Thoracic aorta (tissue), 2 donors: ENCODE data around the gene OTOR. TPM values are rescaled to one million over a fixed set of nuclear protein-coding genes. Genes with fewer than 3 reads are reported as not detected.

ENCODE experiments used
- ATAC-seq: fragments of 150-250 bp; one replicate; pipeline ENCODE4 v1.8.0; 2017; ENCODE audit warnings: low read depth; ENCODE audit not compliant: insufficient number of reproducible peaks, low FRiP score
- DNase-seq: peaks from one replicate; pipeline ENCODE4 v3.0.0-alpha.2; 2020; ENCODE audit warnings: low spot score
- H3K27ac ChIP-seq, 2 donors: fragments of 200-600 bp; sonication (generic); 1 replicate in 1 of 2; 2 replicates in 1 of 2; pipeline ENCODE4 v1.5.1; 2016; ENCODE audit warnings: mild to moderate bottlenecking in 2 of 2, moderate library complexity in 2 of 2
- H3K27me3 ChIP-seq: fragments of 200-600 bp; sonication (generic); replicated peaks from 2 replicates; pipeline ENCODE4 v1.6.0; 2016; ENCODE audit warnings: mild to moderate bottlenecking; ENCODE audit not compliant: insufficient read depth
- H3K36me3 ChIP-seq: fragments of 200-600 bp; sonication (generic); one replicate; pipeline ENCODE4 v1.5.1; 2016
- H3K4me1 ChIP-seq, 2 donors: fragments of 200-600 bp; sonication (generic); 1 replicate in 1 of 2; 2 replicates in 1 of 2; pipeline versions ENCODE4 v1.5.1 to v1.6.0; 2016; ENCODE audit warnings: low read depth in 2 of 2, mild to moderate bottlenecking in 1 of 2; ENCODE audit not compliant: control insufficient read depth in 1 of 2
- H3K4me3 ChIP-seq: fragments of 200-600 bp; sonication (generic); 2 replicates; pipeline ENCODE4 v1.5.1; 2016; ENCODE audit warnings: mild to moderate bottlenecking
- H3K9me3 ChIP-seq: fragments of 200-600 bp; sonication (generic); 2 replicates; pipeline ENCODE4 v1.5.1; 2016
- total RNA-seq, 2 donors: library from RNA; depleted of rRNA; stranded (reverse); fragments of >200 nt; gene quantifications; one replicate each; pipeline versions ENCODE4 v1.1.0 to v1.2.3, GENCODE V29; 2016
- TF ChIP-seq, protein P1 (sequence below): fragments of 200-600 bp; sonication (generic); IDR thresholded peaks from one replicate; pipeline ENCODE4 v1.5.1; 2019; ENCODE audit warnings: antibody characterized with exemption

OTOR gene, protein sequence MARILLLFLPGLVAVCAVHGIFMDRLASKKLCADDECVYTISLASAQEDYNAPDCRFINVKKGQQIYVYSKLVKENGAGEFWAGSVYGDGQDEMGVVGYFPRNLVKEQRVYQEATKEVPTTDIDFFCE
- total RNA-seq: not detected

DNA sequence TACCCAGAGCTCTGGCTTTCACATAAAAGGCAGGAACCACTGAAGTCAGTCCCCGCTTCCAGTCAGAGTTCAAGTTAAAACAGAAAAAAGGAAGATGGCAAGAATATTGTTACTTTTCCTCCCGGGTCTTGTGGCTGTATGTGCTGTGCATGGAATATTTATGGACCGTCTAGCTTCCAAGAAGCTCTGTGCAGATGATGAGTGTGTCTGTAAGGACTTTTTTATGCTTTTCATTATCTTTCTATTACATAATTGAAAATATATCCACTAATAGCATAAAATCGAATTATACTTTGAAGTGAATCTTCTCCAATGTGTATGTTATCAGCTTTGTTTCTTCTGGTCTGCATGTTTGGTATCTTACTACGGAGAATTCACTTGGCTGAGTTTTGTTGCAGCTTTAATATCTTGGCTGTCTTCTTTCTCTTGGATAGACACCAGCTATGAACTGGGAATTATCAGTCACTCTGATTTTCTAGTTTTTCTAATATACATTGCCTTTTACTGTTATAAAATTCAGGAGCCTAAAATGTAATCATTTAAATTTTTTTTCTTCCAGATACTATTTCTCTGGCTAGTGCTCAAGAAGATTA is at the start of gene OTOR:
TSS of gene OTOR (plus strand) at position 51 of the 593 bp plus-strand sequence. CDS start at position 95, 44 bp downstream.
- Histone ChIP-seq H3K9me3 (no peaks in the 10 kb centered on the region), H3K36me3 (no peaks in the 10 kb centered on the region), H3K4me1 (no peaks in the 10 kb centered on the region), H3K4me3 (no peak within 1 kb of the TSS), H3K27me3 (no peaks in the 10 kb centered on the region), H3K27ac (no peak within 1 kb of the TSS)
- TF ChIP-seq, protein P1, sequence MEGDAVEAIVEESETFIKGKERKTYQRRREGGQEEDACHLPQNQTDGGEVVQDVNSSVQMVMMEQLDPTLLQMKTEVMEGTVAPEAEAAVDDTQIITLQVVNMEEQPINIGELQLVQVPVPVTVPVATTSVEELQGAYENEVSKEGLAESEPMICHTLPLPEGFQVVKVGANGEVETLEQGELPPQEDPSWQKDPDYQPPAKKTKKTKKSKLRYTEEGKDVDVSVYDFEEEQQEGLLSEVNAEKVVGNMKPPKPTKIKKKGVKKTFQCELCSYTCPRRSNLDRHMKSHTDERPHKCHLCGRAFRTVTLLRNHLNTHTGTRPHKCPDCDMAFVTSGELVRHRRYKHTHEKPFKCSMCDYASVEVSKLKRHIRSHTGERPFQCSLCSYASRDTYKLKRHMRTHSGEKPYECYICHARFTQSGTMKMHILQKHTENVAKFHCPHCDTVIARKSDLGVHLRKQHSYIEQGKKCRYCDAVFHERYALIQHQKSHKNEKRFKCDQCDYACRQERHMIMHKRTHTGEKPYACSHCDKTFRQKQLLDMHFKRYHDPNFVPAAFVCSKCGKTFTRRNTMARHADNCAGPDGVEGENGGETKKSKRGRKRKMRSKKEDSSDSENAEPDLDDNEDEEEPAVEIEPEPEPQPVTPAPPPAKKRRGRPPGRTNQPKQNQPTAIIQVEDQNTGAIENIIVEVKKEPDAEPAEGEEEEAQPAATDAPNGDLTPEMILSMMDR: no peak
- DNase-seq: no peak
- no peak for ATAC-seq

DNA sequence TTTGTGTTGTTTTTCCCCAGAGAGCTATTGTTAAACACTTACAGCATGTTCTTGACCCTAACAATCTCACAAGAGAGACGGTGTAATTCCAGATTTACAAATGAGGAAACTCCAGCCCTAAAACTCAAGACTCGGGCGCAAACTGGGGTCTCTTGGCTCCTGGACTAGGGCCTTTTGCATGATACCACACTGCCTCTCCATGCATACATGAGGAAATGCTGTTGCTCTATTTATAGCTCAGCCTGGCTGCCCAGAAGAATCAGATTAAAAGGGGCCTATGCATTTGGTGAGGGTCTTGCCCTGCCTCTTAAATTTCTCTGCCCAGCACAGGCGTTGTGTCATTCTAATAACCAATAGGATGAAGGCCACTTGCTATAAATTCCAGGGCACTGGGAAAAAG is 48.9 kb upstream of the OTOR start:
- H3K4me3 ChIP-seq: no peak overlapping the region
- no peaks in the 10 kb centered on the region for H3K27me3 ChIP-seq
- no peak overlapping the region for H3K27ac ChIP-seq
- TF ChIP-seq, protein P1: no peak
- no peak for DNase-seq
- H3K9me3 ChIP-seq: no peaks in the 10 kb centered on the region
- no peaks in the 10 kb centered on the region for H3K4me1 ChIP-seq
- ATAC-seq: no peak
- no peaks in the 10 kb centered on the region for H3K36me3 ChIP-seq

DNA sequence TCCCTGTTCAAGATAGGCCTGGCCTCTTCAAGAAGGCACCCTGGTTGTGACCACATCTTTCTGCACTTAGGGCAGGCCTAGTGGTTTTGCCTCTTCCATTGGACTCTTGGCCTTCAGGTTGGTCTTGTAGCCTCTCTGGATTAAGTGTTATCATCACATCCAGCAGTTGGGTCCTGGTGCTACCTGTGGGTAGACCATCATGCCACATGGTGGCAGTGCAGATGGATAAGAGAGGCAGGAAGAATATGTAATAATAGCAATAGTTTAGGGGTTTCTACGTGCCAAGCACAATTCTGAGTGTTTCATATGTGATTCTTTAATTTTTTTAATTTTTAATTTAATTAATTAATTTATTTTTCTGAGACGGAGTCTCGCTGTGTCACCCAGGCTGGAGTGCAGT is 46.9 kb upstream of the OTOR start:
- Histone ChIP-seq H3K4me1 (no peaks in the 10 kb centered on the region), H3K9me3 (no peaks in the 10 kb centered on the region), H3K36me3 (no peaks in the 10 kb centered on the region), H3K27ac (no peak overlapping the region), H3K4me3 (no peak overlapping the region), H3K27me3 (no peaks in the 10 kb centered on the region)
- ATAC-seq (no peak), DNase-seq (no peak)
- TF ChIP-seq, protein P1: no peak

DNA sequence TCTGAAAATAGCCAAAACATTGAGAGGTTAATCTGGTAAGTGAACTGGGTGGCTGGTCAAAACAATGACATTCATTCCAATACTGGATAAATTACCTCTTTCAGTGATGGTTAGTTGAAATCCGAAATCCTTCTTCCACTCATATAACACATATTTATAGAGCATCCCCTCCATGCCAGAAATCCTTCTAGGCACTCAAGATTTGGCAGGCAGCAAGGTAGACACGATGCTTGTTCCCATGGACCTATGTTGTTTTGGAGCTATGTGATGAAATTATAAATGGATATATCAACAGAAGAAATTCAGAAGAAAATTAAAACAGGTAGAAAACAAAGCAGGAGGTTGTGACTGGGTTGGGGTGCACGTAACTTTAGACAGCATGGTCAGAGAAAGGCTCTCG is 44.6 kb upstream of the OTOR start:
- Histone ChIP-seq H3K4me1 (no peaks in the 10 kb centered on the region), H3K27me3 (no peaks in the 10 kb centered on the region), H3K9me3 (no peaks in the 10 kb centered on the region), H3K36me3 (no peaks in the 10 kb centered on the region), H3K4me3 (no peak overlapping the region), H3K27ac (no peak overlapping the region)
- ATAC-seq: no peak
- DNase-seq: no peak
- TF ChIP-seq, protein P1: no peak

DNA sequence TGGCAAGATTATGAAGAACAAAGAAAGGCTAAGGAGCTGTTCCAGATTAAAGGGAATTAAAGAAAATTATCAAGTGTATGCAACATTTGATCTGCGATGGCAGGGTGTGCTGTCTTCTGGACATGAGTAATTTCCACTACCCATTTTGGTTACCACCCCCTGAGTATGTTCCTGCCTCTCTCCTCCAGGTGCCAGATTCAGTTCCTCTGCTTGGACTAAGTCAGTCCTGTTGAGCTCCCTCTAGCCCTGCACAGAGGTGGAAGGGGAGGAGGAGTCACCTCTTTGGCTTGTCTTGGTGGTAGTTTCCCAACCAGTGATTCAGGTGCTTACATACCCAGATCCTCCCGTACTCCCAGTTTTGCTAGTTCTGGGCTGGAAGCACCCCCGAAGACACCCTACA is 40.5 kb upstream of the OTOR start:
- H3K27me3 ChIP-seq: no peaks in the 10 kb centered on the region
- ATAC-seq (no peak), DNase-seq (no peak)
- no peaks in the 10 kb centered on the region for H3K4me1 ChIP-seq
- TF ChIP-seq, protein P1: no peak
- H3K36me3 ChIP-seq: no peaks in the 10 kb centered on the region
- H3K4me3 ChIP-seq: no peak overlapping the region
- H3K27ac ChIP-seq: no peak overlapping the region
- no peaks in the 10 kb centered on the region for H3K9me3 ChIP-seq
